HS-27A (cell line): ENCODE measurements around the gene CEP112.
A peak's percentile ranks its signal among the peaks of the same experiment; 100 is the strongest.
"Not testable (repeated sequence)": the region's sequence is repeated elsewhere in the genome, so short reads cannot be mapped to it uniquely, and the experiment has no call there.

Source experiments
- DNase-seq: peaks from one replicate; pipeline ENCODE4 v3.0.0-alpha.2; 2012; ENCODE audit warnings: low read depth, missing footprints

CEP112 gene

DNA sequence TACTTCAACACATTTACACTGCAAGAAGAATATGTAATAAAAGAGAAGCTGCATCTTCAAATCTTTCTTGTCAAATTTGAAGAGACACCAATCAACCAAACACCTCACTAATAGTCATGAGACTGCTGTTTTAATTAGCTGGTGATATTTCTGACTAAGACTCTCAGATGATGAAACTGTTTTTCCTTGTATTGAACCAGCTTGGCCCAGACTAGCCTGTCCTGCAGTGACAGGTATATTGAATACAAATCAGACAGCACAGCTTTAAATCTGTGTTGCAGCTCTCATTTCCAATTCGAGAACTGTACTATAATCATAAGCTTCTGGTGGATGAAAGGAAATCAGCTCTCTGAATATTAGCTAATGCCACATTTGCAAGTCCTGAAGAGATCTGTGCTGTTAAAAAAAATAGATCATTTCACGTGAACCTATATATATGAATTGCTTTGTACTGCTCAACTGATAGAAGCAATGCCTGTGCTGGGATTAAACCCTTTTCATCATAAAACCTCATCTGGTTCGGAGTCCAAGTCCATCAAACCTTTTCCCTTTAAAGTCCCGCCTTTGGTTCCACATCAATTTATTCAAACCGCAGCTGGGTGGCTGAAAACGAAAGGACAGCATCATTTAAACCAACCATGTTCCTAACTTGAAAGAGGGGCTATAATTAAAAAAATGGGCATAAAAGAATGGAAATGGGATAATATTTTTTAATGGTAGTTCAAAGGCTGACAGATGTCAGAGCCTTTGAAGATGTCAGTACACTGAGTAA, 306.2 kb downstream of the CEP112 start:
- DNase-seq = no peak

DNA sequence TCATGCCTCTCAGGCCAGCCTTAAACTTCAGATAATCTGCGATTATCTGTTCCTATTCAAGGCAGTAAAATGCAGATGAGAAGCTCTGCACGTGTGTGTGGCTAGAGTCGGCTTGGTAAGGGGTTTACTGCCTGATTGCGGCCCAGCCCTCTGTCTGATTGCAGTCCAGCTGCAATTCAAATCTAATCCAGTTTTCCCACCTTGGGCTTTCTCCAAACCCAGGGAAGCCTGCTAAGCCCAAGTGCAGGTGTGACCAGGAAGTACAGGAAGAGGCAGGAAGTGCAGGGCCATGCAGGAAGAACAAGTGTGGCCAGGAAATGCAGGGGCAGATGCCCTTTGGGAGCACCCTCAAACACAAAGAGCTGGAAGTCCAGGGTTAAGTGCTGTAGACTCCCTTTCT, 314.9 kb downstream of the CEP112 start:
- DNase-seq = no peak

DNA sequence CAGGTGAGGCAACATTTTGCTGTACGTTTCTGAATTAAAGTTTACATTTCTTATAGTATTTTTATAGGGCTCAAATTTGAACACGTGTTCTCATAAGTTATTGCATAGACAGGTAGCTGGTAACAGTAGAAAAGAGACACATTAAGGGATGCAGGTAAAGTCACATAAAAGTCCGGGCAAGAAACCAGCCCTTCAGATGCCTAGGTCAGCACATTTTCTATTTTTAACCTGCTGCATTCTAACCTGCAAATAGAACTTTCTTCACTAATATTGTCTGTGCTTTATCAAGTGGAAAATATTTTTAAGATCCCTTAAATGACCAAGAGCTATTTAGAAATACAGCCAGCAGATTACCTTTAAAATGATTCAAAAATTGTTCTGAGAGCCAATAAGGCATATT, 323.1 kb downstream of the CEP112 start:
- DNase-seq = no peak

DNA sequence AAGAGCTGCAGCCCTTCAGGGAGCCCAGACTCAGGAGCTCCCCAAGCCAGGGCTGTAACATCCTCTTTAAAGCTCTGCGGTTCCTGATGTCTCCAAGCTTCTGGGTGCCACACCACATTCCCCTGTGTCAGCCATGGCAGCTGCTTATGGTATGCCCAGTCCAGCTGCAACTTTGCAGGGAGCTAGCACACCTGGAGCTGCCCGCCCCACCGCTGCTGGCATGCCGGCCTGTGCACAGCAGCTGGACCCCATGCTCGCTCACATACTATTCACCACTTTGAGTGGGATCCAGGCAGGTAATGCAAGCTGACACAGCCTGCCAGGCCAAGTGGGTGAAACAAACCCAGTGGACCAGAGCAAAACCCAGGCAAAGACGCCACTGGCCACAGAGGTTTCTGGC, 324.9 kb downstream of the CEP112 start:
- no peak for DNase-seq

DNA sequence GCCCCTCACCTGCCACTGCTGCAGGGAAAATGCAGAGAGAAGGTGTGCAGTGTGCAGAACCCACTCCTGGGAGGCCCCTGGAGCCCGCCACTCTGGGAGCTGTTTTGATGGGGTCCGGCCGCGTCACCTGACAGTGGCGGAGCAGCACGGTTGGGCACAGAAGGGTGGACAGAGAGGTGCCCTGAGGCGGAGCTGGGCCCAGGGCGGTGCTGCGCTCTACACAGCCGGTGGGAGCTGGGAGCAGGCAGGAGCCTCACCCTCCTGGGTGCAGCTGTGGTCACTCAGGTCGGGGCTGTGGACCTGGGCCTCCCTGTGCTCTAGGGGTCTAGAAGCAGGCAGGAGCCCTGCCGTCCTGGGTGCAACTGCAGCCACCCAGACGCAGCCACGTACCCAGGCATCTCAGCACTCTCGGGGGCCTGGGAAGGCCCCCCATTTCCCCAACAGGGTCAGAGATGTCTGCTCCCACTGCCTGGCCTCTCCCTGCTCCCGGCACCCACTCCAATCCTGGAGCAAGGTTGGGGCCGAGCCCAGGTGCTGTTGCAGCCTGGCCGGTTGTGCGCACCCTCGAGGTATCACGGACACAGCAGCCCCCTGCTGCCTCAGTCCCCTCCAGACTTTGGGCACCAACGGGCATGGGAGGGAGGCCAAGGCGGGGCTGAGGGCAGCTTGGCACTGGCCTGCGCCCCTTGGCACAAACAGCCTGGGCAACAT, 326.1 kb downstream of the CEP112 start:
- no peak for DNase-seq

DNA sequence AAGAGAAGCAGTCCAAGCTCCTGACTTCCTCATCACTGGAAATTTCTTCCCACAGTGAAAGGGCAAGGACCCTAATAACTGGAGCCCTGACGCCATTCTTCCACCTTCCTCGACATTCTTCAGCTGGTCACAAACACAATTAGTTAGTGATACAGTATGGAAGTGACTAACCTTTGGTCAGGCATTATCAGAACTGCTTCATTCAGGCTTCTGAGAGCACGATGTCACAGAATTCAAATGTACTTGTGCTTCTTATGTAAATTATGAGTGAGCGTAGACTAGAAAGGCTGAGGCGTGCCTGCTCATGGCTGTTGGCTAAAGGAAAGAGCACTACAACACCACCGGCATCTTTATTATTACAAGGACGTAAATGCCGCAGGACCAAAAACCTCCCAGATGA, 327.5 kb downstream of the CEP112 start:
- DNase-seq = no peak

DNA sequence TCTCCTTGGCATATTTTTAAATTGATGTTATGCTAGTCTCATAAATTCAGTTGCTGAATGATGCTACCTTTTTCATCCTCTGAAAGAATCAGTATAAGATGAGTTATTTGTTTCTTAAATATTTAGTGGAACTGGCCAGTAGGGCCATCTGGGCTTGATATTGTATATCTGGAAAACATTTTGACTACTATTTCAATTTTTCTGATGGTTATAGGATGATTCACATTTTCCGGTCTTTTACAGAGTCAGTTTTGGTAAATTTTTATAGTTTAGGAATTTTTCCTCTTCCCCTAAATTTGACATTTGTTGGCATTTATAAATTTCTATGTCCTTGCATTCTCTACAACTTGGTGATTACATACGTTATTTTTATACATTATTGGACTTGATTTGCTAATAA, 334.2 kb downstream of the CEP112 start:
- no peak for DNase-seq

DNA sequence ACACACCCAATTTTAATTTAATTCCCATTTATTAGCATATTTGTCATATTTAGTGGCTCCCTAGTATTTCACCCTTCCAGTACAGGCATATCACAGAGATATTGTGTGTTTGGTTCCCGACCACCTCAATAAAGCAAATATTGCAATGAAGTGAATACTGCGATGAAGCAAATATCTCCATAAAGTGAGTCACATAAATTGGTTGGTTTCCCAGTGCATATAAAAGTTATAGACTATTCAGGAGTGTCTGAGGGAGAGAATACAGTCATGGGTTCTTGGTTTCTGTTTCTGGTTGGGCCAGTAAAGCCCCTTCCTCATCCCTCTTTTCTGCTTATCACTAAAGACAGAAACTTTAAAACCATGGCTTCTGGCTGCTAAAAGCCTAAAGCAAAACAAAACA, 335.1 kb downstream of the CEP112 start:
- DNase-seq = no peak

DNA sequence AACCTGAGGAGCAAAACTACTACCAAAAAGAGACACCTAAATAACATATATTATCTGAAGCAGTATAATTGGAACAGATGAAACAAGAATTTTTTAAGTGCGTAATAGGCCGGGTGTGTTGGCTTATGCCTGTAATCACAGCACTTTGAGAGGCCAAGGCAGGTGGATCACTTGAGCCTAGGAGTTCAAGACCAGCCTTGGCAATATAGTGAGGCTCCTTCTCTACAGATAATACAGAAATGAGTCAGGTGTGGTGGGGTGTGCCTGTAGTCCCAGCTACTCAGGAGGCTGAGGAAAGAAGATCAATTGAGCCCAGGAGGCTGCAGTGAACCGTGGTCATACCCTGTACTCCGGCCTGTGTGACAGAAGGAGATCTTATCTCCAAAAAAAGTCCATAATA, 336.3 kb downstream of the CEP112 start:
- no peak for DNase-seq

DNA sequence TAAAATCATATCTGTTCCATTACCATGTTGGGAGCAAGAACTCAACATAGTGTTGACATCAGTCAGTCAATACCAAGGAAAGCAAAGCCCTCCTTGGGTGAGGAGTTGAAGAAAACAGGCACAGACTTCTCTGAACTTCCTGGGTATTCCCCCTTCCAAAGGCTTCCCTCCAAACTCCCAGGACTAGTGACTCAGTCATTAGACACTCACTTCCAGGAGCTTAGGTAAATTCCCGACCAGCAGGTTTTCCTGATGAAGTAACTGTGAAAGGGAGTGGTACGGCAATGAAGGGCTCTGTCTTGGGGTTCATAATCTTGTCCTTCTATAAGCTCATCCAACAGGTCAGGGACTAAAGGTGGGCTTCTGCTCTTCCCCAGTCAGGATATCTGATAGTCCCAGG, 336.7 kb downstream of the CEP112 start:
- peak; percentile 0 for DNase-seq

DNA sequence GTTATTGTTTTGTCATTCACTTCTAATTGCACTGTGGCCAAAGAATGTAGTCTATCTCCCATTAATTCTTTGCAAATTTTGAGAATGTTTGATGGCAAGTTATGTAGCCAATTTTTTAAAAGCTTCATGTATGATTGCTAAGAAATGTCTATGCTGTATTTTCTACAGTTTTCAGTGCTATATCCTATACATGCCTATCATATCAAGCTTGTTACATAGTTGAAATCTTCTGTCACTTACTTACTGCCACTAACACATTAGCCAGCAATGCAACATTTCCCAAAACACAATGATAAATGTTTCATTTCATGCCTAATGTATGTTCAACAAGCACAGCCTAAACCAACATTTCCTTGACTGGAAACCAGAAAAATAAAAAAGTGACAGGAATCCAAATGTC, 338.1 kb downstream of the CEP112 start:
- no peak for DNase-seq

DNA sequence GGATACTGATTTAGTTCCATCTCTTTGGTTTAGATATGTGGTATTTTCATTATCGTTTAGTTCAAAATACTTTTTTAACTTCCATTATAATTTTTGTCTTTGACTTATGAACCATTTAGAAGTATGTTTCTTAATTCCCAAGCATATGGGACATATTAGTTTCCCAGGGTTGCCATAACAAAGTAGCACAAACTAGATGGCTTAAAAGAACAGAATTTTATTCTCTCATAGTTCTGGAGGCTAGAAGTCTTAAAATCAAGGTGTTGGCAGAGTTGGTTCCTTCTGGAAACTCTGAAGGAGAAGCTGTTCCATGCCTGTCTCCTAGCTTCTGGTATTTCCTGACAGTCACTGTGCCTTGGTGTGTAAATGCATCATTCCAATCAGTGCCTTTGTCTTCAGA, 339.0 kb downstream of the CEP112 start:
- no peak for DNase-seq

DNA sequence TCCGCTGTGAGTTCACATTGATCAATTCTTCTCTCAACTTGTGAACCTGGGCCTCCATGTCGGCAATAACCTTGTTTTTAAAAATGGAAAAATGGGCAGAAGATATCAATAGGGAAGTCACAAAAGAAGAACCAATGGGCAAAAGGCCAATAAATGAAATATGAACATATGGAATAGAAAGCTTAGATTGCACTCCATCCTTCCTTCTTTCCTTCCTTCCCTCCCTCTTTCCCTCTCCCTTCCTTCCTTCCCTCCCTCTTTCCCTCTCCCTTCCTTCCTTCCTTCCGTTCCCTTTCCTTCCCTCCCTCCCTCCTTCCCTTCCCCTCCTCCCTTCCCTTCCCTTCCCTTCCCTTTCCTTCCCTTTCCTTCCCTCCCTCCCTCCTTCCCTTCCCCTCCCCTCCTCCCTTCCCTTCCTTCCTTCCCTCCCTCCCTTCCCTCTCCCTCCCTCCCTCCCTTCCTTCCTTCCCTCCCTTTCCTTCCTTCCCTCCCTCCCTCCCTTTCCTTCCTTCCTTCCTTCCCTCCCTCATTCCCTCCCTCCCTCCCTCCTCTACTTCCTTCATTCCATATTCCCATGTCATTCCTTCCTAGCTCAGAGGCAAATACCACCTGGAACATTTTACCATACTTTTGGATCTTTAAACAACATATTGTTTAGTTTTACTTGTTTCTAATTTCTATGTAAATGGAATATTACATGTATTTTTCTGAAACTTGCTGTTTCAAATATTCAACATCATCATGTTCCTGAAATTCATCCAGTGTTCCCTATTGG, 339.8 kb downstream of the CEP112 start:
- DNase-seq = no peak

DNA sequence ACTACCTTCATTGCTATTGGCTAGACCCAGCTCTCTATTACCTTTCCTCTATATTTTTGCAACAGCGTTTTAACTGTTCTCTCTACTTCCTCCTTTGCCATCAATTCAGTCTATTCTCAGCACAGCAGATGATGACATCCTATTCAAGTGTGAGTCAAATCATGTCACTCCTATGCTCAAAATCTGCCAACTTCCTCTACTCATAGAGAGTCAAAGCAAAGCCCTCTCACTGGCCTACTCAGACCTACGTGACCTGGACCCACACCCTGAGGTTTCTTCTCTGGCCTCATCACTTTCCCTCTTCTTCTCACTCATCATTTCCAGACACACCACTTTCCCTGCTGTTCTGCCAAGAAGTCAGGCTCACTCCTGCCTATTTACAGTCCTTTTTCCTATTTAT, 341.4 kb downstream of the CEP112 start:
- no peak for DNase-seq

DNA sequence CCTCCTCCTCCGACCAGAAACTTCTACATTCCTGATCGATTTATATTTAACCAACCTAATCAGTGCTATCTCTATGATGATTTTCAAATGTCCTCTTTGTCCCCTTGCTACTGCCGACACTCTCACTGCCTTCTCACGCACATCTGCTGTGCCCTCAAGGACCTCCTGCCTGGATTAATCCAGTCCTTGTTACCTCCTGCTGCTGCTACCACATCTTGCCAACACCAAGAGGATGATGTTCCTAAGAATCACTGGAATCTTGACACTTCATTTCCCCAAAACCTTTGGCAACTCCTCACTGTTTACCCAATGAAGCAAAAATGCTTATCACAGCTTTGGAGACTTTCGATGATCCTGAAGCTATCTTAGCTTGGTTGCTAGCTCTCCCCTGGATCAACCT, 343.2 kb downstream of the CEP112 start:
- DNase-seq = no peak

DNA sequence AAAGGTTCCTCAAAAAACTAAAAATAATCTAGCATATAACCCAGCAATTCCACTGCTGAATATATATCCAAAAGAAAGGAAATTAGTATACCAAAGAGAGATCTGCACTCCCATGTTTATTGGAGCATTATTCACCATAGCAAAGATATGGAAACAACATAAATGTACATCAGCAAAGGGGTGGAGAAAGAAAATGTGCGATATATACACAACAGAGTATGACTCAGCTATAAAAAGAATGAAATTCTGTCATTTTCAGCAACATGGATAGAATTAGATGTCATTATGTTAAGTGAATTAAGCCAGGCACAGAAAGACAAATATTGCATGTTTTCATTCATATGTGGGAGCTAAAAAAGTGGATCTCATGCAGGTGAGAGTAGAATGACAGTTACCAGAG, 350.8 kb downstream of the CEP112 start:
- no peak for DNase-seq

DNA sequence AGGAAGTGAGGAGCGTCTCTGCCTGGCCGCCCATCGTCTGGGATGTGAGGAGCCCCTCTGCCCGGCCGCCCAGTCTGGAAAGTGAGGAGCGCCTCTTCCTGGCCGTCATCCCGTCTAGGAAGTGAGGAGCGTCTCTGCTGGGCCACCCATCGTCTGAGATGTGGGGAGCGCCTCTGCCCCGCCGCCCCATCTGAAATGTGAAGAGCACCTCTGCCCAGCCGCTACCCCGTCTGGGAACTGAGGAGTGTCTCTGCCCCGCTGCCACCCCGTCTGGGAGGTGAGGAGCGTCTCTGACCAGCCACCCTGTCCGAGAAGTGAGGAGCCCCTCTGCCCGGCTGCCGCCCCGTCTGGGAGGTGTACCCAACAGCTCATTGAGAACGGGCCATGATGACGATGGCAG, 354.7 kb downstream of the CEP112 start:
- DNase-seq = not testable (repeated sequence)

DNA sequence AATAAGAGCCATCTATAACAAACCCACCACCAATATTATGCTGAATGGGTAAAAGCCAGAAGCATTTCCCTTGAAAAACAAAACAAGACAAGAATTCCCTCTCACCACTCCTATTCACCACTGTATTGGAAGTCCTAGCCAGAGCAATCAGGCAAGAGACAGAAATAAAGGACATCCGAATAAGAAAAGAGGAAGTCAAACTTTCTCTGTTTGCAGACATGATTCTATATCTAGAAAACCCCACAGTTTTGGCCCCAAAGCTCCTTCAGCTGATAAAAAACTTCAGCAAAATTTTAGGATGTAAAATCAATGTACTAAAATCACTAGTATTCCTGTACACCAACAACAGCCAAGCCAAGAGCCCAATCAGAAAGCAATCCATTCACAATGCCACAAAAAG, 358.7 kb downstream of the CEP112 start:
- DNase-seq = no peak

DNA sequence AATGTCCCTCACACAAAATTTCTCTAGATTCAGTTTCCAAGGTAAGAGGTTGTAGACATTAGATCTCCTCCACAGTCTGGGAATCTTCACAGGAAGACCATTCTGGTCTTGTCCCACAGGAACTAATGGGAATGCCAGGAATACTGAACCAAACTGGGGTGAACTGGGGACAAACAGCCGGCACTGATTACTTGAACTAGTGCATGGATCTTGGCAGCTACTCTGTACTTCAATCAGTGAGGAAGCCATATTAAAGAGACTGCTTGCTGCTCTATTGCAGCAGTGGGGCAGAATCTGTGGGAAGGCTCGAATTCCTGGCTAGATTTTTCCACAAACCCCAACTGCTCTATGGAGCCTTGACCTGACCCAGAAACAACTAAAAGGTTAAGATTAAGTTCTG, 361.6 kb downstream of the CEP112 start:
- no peak for DNase-seq

DNA sequence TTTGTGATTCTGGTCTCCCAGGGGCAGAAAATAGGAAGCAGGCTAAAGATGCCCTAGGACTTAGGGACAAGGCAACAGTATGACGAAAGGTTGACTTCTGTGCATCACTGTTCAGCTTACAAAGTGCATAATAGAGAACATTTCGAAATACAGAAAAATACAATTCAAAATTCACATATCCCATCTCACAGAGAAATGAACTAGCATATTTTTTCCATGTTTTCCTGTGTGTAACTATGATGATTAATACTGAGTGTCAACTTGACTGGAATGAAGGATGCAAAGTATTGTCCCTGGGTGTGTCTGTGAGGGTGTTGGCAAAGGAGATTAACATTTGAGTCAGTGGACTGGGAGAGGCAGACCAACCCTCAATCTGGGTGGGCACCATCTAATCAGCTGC, 365.4 kb downstream of the CEP112 start:
- not testable (repeated sequence) for DNase-seq

DNA sequence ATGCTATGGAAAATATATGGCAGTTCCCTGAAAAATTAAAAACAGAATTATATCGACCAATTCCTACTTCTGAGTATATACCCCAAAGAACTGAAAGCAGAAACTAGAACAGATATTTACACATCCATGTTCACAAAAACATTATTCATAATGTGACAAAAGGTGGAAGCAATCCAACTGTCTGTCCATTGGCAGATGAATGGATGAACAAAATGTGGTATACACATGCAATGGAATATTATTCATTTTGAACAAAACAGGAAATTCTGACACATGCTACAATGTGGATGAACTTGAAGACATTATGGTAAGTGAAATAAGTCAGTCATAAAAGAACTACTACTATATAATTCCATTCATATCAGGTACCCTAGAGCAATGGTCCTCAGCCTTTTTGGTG, 367.0 kb downstream of the CEP112 start:
- no peak for DNase-seq

DNA sequence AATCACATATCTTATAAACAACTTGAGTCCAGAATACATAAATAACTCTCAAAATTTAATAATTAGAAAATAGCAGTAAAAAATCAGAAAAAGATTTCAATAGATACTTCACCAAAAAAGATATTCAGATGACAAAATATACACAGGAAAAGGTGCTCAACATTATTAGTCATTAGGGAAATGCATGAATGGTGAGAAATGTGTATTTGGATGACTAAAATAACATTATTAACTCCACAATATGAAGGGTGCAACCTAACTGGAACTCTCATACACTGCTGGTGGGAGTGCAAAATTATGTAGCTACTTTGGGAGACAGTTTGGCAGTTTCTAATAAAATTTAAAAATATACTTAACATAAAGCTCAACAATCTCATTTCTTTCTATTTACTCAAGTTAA, 368.2 kb downstream of the CEP112 start:
- no peak for DNase-seq

DNA sequence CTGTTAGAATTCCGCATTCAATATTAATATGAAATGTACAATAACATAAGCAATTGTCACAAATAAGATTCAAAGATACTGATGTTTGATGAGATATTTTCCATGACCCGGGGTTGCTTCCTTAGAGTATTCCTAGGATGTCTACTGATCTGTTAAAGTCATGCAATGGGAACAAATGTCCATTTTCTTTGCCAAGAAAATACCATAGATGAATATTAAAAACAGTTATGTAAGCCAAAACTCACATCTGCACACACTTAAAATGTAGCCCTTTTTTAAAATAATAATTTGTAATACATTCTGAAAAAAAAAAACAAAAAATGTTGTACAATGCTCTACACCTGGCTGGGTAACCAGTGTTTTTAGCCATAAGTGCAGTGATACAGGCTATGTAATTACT, 371.1 kb downstream of the CEP112 start:
- DNase-seq = no peak
